Astrocyte (in vitro differentiated cells and primary cell): Measurements from ENCODE around the gene PLGRKT. TPM values are rescaled to one million over a fixed set of nuclear protein-coding genes. Genes with fewer than 3 reads are reported as not detected.
"Not testable (repeated sequence)": the region's sequence is repeated elsewhere in the genome, so short reads cannot be mapped to it uniquely, and the experiment has no call there.

Experiments
- DNase-seq: peaks from one replicate; pipeline ENCODE4 v3.0.0-alpha.2; 2010; ENCODE audit warnings: low read depth
- FAIRE-seq: peaks from 2 replicates; lab custom pipeline; 2011; peaks lifted over from hg19 to GRCh38; lab: Jason Lieb, UNC
- H2AFZ ChIP-seq: 2 replicates; pipeline ENCODE4 v1.6.0; 2012; ENCODE audit warnings: low read depth, low read length, inconsistent platforms
- H3K27ac ChIP-seq: 2 replicates; pipeline ENCODE4 v1.5.1; 2011; ENCODE audit warnings: low read depth, low read length, inconsistent platforms
- H3K27me3 ChIP-seq: 2 replicates; pipeline ENCODE4 v1.6.0; 2011; ENCODE audit warnings: low read length, inconsistent platforms; ENCODE audit not compliant: insufficient read depth
- H3K36me3 ChIP-seq: 2 replicates; pipeline ENCODE4 v1.5.1; 2011; ENCODE audit warnings: low read length, inconsistent platforms; ENCODE audit not compliant: insufficient read depth
- H3K4me1 ChIP-seq: 2 replicates; pipeline ENCODE4 v1.5.1; 2011; ENCODE audit warnings: low read length, inconsistent platforms; ENCODE audit not compliant: insufficient read depth
- H3K4me2 ChIP-seq: 2 replicates; pipeline ENCODE4 v1.6.0; 2012; ENCODE audit warnings: low read length, inconsistent platforms
- H3K4me3 ChIP-seq: 2 replicates; pipeline ENCODE4 v1.5.1; 2011; ENCODE audit warnings: low read depth, mild to moderate bottlenecking, low read length, inconsistent platforms; ENCODE audit not compliant: insufficient read depth
- H3K79me2 ChIP-seq: 2 replicates; pipeline ENCODE4 v1.6.0; 2012; ENCODE audit warnings: mild to moderate bottlenecking, low read length, inconsistent platforms; ENCODE audit not compliant: insufficient read depth
- H3K9ac ChIP-seq: 2 replicates; pipeline ENCODE4 v1.6.0; 2012; ENCODE audit warnings: mild to moderate bottlenecking, low read length, inconsistent platforms
- H3K9me3 ChIP-seq: 2 replicates; pipeline ENCODE4 v1.5.1; 2012; ENCODE audit warnings: low read depth, mild to moderate bottlenecking, low read length, inconsistent platforms; ENCODE audit not compliant: insufficient read depth
- H4K20me1 ChIP-seq: 2 replicates; pipeline ENCODE4 v1.6.0; 2012; ENCODE audit warnings: low read length, inconsistent platforms; ENCODE audit not compliant: insufficient read depth
- H3K27ac Mint-ChIP-seq: one replicate; pipeline ENCODE4 v1.8.0; 2021; ENCODE audit warnings: mild to moderate bottlenecking, mixed read lengths; ENCODE audit not compliant: unreplicated experiment
- H3K27me3 Mint-ChIP-seq: one replicate; pipeline ENCODE4 v1.8.0; 2021; ENCODE audit warnings: low read depth, mixed read lengths; ENCODE audit not compliant: unreplicated experiment
- H3K36me3 Mint-ChIP-seq: one replicate; pipeline ENCODE4 v1.8.0; 2021; ENCODE audit warnings: low read depth, mixed read lengths; ENCODE audit not compliant: unreplicated experiment
- H3K4me1 Mint-ChIP-seq: one replicate; pipeline ENCODE4 v1.8.0; 2021; ENCODE audit warnings: low read depth, mixed read lengths; ENCODE audit not compliant: unreplicated experiment
- H3K4me3 Mint-ChIP-seq: one replicate; pipeline ENCODE4 v1.8.0; 2021; ENCODE audit warnings: mild to moderate bottlenecking, moderate library complexity, mixed read lengths; ENCODE audit not compliant: unreplicated experiment
- H3K9me3 Mint-ChIP-seq: one replicate; pipeline ENCODE4 v1.8.0; 2021; ENCODE audit warnings: mild to moderate bottlenecking, mixed read lengths; ENCODE audit not compliant: unreplicated experiment
- CTCF ChIP-seq: IDR thresholded peaks from 2 replicates; pipeline ENCODE4 v1.5.1; 2011; ENCODE audit warnings: low read depth, mild to moderate bottlenecking, inconsistent platforms, low read length, moderate library complexity; ENCODE audit not compliant: insufficient read depth
- EZH2 ChIP-seq: IDR thresholded peaks from 2 replicates; pipeline ENCODE4 v1.6.1; 2012; ENCODE audit warnings: mild to moderate bottlenecking, low read length, inconsistent platforms; ENCODE audit not compliant: insufficient read depth
- total RNA-seq: library from RNA; stranded (reverse); gene quantifications from 2 replicates; pipeline ENCODE4 v1.2.1, GENCODE V29; 2021

The PLGRKT gene
- total RNA-seq, 1 donor from 2014 or later, result 10.6 TPM

DNA sequence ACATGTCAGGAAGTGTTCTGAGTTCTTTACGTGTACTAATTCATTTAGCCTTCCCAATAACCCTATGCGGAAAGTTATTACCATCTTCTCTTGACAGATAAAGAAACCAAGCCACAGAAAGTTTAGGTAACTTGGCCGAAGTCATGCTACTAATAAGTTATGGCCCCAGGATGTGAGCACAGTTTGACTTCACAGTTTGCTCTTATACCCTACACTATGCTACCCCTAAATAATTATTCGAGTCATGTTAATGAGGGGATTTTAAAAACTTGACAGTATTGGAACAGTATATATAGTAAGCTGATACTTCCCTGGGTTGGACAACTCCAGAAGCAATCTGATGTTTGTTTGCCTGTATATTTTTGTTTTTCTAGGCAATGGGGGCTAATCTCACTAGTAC, 43.2 kb upstream of the PLGRKT start:
- H3K27ac ChIP-seq, result no peak overlapping the region
- no peaks in the 10 kb centered on the region for H3K9me3 ChIP-seq
- H3K4me1 ChIP-seq, result no peaks in the 10 kb centered on the region
- no peaks in the 10 kb centered on the region for H4K20me1 ChIP-seq
- Mint-ChIP-seq H3K9me3 (peaks cover 4% of the 10 kb centered on the region), H3K27ac (no peak overlapping the region), H3K4me1 (no peaks in the 10 kb centered on the region), H3K36me3 (no peaks in the 10 kb centered on the region), H3K4me3 (no peak overlapping the region), H3K27me3 (no peaks in the 10 kb centered on the region)
- no peak overlapping the region for H3K4me2 ChIP-seq
- no peak overlapping the region for H3K9ac ChIP-seq
- H3K79me2 ChIP-seq, result no peaks in the 10 kb centered on the region
- H3K4me3 ChIP-seq, result no peak overlapping the region
- FAIRE-seq (no peak), DNase-seq (no peak)
- no peaks in the 10 kb centered on the region for H3K27me3 ChIP-seq
- no peak overlapping the region for H2AFZ ChIP-seq
- TF ChIP-seq EZH2 (no peak), CTCF (no peak)
- no peaks in the 10 kb centered on the region for H3K36me3 ChIP-seq

DNA sequence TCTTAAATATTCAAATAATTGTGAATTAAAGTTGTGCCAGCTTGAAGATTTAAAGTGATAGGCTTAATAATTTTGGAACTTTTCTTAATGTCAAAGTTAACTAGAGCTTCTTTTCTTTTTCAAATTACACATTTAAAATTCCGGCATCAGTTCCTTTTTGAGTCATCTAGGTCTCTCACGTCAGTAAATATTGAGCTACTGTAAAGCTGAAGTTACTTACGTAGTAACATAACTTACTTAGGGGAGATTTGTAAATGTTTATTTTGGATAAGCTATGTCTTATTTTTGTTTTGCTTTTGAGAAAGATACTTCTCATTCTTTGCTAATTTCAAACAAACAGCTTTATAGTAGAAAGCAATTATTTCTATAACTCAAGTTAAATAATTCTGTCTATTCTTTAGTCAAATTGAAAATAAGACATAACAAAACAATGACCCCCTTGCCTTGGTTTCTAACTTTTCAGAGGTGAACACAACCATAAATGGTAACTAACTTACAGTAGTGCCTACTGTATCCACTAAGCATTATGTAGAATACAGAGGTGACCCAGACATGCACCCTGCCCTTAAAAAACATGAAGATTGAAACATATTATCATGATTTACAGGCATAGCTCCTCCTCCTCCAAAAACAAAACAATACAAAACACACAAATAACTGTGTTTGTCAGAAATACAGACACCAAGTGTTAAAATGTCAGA, 42.4 kb upstream of the PLGRKT start:
- H3K36me3 ChIP-seq, result no peaks in the 10 kb centered on the region
- no peak overlapping the region for H3K4me3 ChIP-seq
- H3K4me1 ChIP-seq, result no peaks in the 10 kb centered on the region
- no peaks in the 10 kb centered on the region for H4K20me1 ChIP-seq
- H3K4me1 Mint-ChIP-seq, result no peaks in the 10 kb centered on the region
- H3K79me2 ChIP-seq, result no peaks in the 10 kb centered on the region
- no peak for TF ChIP-seq CTCF
- no peak for TF ChIP-seq EZH2
- H3K27ac Mint-ChIP-seq, result no peak overlapping the region
- H3K36me3 Mint-ChIP-seq, result no peaks in the 10 kb centered on the region
- DNase-seq (no peak), FAIRE-seq (no peak)
- H3K4me2 ChIP-seq, result no peak overlapping the region
- H3K27me3 ChIP-seq, result no peaks in the 10 kb centered on the region
- H3K9me3 Mint-ChIP-seq, result peaks cover 4% of the 10 kb centered on the region
- no peak overlapping the region for H2AFZ ChIP-seq
- no peaks in the 10 kb centered on the region for H3K9me3 ChIP-seq
- no peak overlapping the region for H3K27ac ChIP-seq
- no peaks in the 10 kb centered on the region for H3K27me3 Mint-ChIP-seq
- no peak overlapping the region for H3K9ac ChIP-seq
- H3K4me3 Mint-ChIP-seq, result no peak overlapping the region

DNA sequence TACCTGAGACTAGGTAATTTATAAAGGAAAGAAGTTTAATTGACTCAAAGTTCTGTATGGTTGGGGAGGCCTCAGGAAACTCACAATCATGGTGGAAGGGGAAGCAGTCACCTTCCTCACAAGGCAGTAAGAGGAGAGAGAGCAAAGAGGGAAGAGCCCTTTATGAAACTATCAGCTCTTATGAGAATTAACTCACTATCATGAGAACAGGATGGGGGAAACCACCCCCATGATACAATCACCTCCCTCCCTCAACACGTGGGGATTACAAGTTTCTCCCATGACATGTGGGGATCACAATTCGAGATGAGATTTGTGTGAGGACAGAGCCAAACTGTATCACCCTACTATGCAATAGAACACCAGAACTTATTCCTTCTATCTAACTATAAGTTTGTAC, 40.5 kb upstream of the PLGRKT start:
- FAIRE-seq (no peak), DNase-seq (no peak)
- Mint-ChIP-seq H3K4me3 (no peak overlapping the region), H3K9me3 (peaks cover 4% of the 10 kb centered on the region), H3K36me3 (no peaks in the 10 kb centered on the region), H3K4me1 (no peaks in the 10 kb centered on the region), H3K27ac (no peak overlapping the region), H3K27me3 (no peaks in the 10 kb centered on the region)
- Histone ChIP-seq H3K4me2 (no peak overlapping the region), H4K20me1 (no peaks in the 10 kb centered on the region), H3K27me3 (no peaks in the 10 kb centered on the region), H3K4me1 (no peaks in the 10 kb centered on the region), H3K9ac (no peak overlapping the region), H3K4me3 (no peak overlapping the region), H2AFZ (no peak overlapping the region), H3K36me3 (no peaks in the 10 kb centered on the region), H3K27ac (no peak overlapping the region), H3K79me2 (no peaks in the 10 kb centered on the region), H3K9me3 (no peaks in the 10 kb centered on the region)
- TF ChIP-seq EZH2 (no peak), CTCF (no peak)

GRCh38 chr9:5475611-5476010, 37.9 kb upstream of the PLGRKT start:
- not testable (repeated sequence) for H2AFZ ChIP-seq, H3K27ac ChIP-seq, H3K9me3 Mint-ChIP-seq, H3K9me3 ChIP-seq, H3K27ac Mint-ChIP-seq, H3K4me2 ChIP-seq, H3K36me3 Mint-ChIP-seq, H3K27me3 ChIP-seq, H3K27me3 Mint-ChIP-seq, DNase-seq, H3K4me1 Mint-ChIP-seq, H3K36me3 ChIP-seq, H3K9ac ChIP-seq, H3K4me1 ChIP-seq, H3K4me3 Mint-ChIP-seq, FAIRE-seq, H3K79me2 ChIP-seq, H4K20me1 ChIP-seq, H3K4me3 ChIP-seq
